Measurements from ENCODE around the gene SRP72.

DNA sequence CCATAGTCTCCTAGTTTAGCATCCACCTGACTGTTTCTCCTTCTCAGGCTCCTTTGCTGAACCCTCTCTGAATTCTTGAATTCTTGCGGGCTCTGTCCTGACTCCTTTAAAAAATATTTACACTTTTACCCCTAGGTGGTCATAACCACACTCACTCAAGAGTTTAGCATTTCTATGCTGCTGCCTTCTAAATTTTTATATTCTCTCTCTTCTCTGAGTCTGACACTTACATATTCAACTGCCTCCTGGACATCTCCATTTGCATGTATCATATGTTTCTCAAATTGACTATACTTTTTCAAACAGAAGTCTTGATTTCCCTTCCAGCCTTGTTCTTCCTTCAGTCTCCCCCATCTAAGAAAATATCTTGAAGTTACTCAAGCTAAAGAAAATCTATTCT lies 69.7 kb downstream of the SRP72 start:
- TF ChIP-seq CTCF (IDR thresholded peaks at IDR 0.05; ENCODE audit: low read depth, low read length, missing input control) = no peak
- TF ChIP-seq RAD21 (IDR thresholded peaks at IDR 0.05) = no peak
- TF ChIP-seq GABPA (IDR thresholded peaks at IDR 0.05 in 1 of 2, conservative IDR thresholded peaks at IDR 0.05 in 1 of 2) = no peak
- no peak for TF ChIP-seq HNF4A (conservative IDR thresholded peaks at IDR 0.05)
- no peak for TF ChIP-seq TAF1 (conservative IDR thresholded peaks at IDR 0.05)
- TF ChIP-seq MAX (IDR thresholded peaks at IDR 0.05) = no peak
